NOMO-1 treated with dmso at 0.1 percent for 144 hours (cell line): ENCODE results near the gene B9D2.

ENCODE experiments used
- DNase-seq: peaks from one replicate; lab custom pipeline; 2025; ENCODE audit not compliant: unreplicated experiment; lab: John Stamatoyannopoulos, UW

B9D2 gene

GRCh38 chr19:41310033-41310831 lies 53.7 kb downstream of the B9D2 start, which contains the start of gene CCDC97:
Gene CCDC97 (plus strand): TSS chr19:41310172. CDS start chr19:41310311, 139 bp downstream.
- DNase-seq, result peak; percentile 78

GRCh38 chr19:41309180-41310032 lies 54.5 kb downstream of the B9D2 start:
- DNase-seq, result no peak

GRCh38 chr19:41308450-41309179 lies 55.3 kb downstream of the B9D2 start:
- DNase-seq, result peak; percentile 36

- no peak for DNase-seq
These were observed 55.9 kb downstream of the B9D2 start for GRCh38 chr19:41307954-41308449.

GRCh38 chr19:41307090-41307875 lies 56.7 kb downstream of the B9D2 start:
- DNase-seq, result no peak

GRCh38 chr19:41305927-41306793 lies 57.8 kb downstream of the B9D2 start:
- no peak for DNase-seq

GRCh38 chr19:41304706-41305483 lies 59.1 kb downstream of the B9D2 start:
- DNase-seq, result no peak
